ENCODE measurements around the gene RAPGEFL1.
A peak's percentile ranks its signal among the peaks of the same experiment; 100 is the strongest.
"Not testable (repeated sequence)": the region's sequence is repeated elsewhere in the genome, so short reads cannot be mapped to it uniquely, and the experiment has no call there.

Gene RAPGEFL1

DNA sequence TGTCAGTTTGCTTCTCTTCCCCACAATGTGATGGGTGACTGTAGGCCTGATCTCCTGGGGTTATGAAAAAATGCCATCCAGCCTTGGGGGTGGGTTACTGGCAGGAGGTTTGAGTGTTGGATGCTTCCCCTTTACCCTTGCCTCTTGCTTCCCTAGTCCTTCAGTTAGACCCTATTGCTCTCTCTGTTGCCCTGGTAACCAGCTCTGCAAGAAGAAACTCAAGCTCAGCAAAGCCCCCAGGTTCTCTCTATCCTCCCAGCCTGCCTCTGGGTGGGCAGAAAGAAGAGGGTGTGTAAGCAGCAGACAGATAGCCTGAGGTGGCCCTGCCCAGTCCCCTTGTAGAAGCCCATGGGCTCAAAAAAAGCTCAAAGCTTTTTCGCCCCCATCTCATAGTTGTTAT lies 2.8 kb upstream of the RAPGEFL1 start:
- DNase-seq (ENCODE audit: low read depth), result no peak

DNA sequence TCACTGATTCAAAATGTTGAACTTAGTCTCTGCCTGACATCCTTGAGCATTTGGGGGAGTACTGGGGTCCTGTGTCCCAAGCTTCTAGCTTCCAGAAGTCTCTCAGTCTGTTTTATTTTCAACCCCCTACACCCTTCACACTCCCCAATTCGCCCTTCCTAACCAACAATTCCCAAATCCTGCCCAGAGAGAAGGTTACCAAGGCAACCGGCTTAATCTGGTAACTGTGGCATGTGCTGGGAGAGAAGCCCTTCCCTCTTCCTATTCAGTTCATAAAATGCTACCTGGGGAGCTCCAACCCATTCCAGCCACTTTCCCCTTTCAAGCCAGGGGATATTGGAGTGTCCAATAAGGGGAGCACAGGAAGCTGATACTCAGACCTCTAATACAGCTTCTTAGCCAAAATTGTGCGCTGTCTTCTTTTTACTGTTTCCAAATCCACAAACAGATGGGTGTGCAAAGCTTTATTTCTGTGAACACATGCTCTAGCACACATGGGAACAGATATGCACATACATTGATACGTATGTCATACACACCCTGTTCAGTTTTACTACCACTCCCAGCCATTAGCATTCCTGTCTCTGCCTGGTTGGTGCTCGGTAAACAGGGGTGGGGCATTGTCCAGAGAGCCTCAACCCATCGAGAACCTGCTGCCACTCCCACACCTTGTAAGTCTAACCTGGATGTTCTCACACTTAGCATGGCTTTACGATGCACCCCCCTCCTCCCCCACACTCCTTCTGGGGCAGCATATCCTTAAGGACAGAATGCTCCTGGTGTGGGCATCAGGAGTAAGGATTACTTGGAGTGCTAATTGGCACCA lies 1.1 kb upstream of the RAPGEFL1 start:
- DNase-seq (ENCODE audit: low read depth), result no peak

- no peak for DNase-seq (ENCODE audit: low read depth)
Observed at GRCh38 chr17:40176754-40177110, 538 bp upstream of the RAPGEFL1 start.

GRCh38 chr17:40178021-40178601 lies 841 bp downstream of the RAPGEFL1 start:
- DNase-seq (ENCODE audit: low read depth), result no peak

- no peak for DNase-seq (ENCODE audit: low read depth)
Observed at GRCh38 chr17:40178660-40179059, 1.4 kb downstream of the RAPGEFL1 start.

- no peak for DNase-seq (ENCODE audit: low read depth)
Observed at GRCh38 chr17:40179923-40180659, 2.8 kb downstream of the RAPGEFL1 start.

- DNase-seq (ENCODE audit: low read depth), result no peak
Observed at GRCh38 chr17:40180694-40181093, 3.4 kb downstream of the RAPGEFL1 start.

DNA sequence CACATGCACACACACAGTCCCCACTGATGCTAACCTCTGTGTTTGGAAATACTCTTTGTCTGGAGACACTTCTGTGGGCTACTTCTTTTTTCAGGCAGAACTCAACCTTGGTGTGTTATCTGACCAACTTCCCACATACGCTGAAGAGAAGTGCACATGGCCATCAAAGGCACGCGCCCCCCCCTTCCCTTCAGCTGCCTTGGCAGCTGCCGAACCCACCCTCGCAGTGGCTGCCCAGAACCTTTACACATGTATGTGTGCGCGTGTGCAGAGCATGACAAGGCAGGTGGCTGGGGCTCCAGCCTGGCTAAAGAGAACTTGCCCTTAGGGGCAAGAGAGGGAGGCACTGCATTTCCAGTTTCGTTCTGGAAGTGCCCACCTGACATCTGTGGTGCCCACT lies 3.9 kb downstream of the RAPGEFL1 start:
- DNase-seq (ENCODE audit: low read depth), result no peak

DNA sequence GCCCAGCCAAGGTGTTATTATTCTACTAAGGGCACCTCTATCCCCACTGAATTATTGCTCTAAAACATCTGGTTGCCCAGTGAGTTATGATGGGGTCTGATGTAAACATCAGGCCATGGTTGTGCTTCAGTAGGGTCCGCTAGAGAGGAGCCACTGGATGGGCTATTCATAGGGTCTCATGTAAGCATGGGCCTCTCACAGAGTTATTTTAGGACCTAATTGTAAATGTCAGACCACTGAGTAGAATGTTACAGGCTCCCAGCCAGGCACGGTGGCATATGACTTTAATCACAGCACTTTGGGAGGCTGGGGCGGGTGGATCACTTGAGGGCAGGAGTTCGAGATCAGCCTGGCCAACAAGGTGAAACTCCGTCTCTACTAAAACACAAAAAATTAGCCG lies 5.3 kb downstream of the RAPGEFL1 start:
- DNase-seq (ENCODE audit: low read depth), result no peak

GRCh38 chr17:40187238-40187637 lies 10.0 kb downstream of the RAPGEFL1 start:
- DNase-seq (ENCODE audit: low read depth), result no peak

GRCh38 chr17:40188694-40189093 lies 11.4 kb downstream of the RAPGEFL1 start:
- no peak for DNase-seq (ENCODE audit: low read depth)

DNA sequence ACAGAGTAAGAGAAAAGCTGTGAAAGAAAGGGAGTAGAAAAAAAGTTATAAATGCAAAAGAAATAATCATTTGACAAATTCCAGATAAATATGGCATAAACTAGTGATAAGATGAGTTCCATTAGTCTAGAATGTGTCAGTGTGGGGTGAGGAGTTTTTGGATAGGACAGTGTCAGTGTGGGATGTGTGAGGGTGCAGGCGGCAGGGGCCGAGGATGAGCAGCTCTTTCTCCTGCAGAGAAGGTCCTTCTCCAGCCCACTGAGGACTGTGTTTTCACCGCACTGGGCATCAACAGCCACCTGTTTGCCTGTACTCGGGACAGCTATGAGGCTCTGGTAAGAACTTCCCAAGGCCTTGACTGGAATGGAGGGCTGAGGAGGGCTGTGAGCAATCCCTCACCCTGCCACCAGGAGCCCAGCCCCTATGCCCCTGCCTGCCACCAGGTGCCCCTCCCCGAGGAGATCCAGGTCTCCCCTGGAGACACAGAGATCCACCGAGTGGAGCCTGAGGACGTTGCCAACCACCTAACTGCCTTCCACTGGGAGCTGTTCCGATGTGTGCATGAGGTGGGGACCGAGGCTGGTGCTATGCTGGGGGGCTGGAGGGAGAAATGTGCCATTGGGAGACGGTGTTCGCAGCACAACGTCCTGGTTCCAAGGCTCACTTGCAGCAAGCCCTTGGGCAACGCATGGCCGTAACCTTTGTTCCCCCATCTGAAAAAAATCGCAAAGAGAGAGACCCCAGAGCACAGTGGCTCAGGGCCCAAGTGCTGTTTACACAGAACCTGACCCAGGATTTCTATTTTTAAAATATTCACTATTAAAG lies 13.1 kb downstream of the RAPGEFL1 start:
- no peak for DNase-seq (ENCODE audit: low read depth)

DNA sequence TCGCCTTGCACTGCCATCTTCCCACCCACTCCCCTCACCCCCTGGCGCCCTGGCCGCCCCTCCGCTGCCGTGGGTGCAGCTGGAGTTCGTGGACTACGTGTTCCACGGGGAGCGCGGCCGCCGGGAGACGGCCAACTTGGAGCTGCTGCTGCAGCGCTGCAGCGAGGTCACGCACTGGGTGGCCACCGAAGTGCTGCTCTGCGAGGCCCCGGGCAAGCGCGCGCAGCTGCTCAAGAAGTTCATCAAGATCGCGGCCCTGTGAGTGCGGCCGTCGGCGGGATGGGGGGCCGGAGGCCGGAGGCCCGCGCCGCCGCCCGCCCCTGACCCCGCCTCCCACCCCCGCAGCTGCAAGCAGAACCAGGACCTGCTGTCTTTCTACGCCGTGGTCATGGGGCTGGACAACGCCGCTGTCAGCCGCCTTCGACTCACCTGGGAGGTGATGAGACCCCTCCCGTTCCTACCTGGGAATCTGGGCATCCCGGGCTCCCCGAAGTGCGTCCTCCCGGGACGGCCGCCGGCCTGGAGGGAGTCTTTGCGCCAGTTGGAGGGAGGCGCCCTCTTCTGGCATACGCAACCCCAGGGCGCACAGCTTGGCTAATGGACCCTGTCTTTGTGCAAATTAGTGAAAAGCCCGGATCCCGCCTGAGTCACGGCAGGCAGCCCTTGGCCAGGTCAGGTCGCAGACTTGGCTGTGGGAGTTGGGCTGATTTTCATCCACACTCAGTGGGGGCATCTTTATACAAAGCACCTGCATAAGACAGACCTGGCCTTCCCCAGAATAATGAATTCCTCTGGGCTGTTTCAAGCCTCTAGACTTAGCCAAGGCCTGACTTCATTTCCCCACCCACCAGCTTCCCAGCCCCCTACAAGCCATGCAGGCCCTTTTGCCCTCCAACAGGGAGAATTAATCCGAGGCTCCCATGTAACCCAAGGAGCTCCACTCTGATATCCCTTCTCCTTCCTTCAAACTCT lies 14.3 kb downstream of the RAPGEFL1 start:
- peak; percentile 63 for DNase-seq (ENCODE audit: low read depth)

DNA sequence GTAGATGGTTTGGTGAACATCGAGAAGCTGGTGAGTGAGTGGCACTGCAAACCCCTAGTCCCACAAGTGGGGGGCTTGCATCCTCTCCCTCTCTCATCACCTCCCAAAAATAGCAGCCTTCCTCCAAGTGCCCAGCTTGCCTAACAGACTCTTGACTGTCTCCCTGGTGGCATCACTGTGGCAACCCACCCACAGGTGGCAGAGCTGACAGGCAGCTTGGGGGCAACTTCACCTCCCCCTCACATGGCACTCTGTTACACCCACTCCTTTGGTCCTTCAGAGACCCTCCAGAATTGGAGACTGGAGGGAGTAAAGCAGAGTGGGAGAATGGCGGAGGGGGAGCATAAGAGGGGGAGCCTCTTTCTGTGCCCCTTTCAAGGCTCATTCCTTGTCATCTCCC lies 15.7 kb downstream of the RAPGEFL1 start:
- DNase-seq (ENCODE audit: low read depth), result no peak

DNA sequence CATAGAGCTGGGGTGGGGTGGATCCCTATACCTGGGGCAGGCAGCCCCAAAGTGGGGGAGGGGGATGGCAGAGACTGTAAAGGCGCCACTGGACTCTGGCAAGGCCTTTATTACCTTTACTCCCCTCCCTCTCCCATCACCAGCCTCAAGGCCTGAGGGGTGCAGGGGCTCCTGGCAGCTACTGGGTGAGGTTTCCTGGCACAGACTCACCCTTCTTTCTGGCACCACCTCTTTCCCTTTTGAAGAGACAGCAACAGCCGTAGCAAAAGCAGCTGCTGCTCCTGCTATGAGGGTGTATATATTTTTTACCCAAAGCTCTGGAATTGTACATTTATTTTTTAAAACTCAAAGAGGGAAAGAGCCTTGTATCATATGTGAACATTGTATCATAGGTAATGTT lies 17.6 kb downstream of the RAPGEFL1 start:
- DNase-seq (ENCODE audit: low read depth), result no peak

GRCh38 chr17:40197550-40197949 lies 20.3 kb downstream of the RAPGEFL1 start:
- no peak for DNase-seq (ENCODE audit: low read depth)

- DNase-seq (ENCODE audit: low read depth), result not testable (repeated sequence)
Observed at GRCh38 chr17:40197965-40198456, 20.7 kb downstream of the RAPGEFL1 start.

- no peak for DNase-seq (ENCODE audit: low read depth)
Observed at GRCh38 chr17:40198576-40198975, 21.3 kb downstream of the RAPGEFL1 start.

DNA sequence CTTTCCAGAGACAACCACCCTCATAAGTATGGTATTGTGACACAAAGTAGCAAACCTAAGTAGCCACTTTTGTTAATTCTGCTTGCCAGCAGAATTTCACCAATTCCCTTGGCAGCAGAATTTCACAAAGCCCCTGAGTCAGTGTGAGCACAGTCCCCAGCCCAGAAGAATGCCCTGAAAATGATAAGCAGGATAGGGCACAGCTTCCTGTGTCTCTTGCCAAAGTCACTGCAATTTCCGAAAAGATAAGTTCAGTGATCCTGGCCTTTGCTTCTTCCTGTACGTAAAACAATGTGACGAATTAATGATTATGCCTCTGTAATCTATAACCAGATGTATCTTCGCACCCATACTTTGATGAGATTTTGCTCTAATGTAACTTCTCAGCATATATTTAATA lies 25.9 kb downstream of the RAPGEFL1 start:
- DNase-seq (ENCODE audit: low read depth), result no peak

DNA sequence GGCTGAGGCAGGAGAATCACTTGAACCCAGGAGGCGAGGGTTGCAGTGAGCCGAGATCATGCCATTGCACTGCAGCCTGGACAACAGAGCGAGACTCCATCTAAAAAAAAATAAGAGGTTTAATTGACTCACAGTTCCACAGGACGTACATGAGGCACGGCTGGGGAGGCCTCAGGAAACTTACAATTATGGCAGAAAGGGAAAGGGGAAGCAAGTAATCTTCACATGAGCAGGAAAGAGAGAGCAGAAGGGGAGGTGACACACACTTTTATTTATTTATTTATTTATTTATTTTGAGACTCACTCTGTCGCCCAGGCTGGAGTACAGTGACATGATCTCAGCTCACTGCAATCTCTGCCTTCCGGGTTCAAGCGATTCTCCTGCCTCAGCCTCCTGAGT lies 28.9 kb downstream of the RAPGEFL1 start:
- DNase-seq (ENCODE audit: low read depth), result not testable (repeated sequence)

Measured in stromal cell of bone marrow (primary cell).